ENCODE data around the gene SLC14A1.
A peak's percentile ranks its signal among the peaks of the same experiment; 100 is the strongest.
"Not testable (repeated sequence)": the region's sequence is repeated elsewhere in the genome, so short reads cannot be mapped to it uniquely, and the experiment has no call there.

The SLC14A1 gene

GRCh38 chr18:45749918-45750689, 26.1 kb downstream of the SLC14A1 start:
- peak overlapping the region; percentile 4; the same call in 1 of the 2 replicates for H3K4me3 ChIP-seq (ENCODE audit: low read depth, low read length)
- no peak for TF ChIP-seq CTCF (IDR thresholded peaks at IDR 0.05; ENCODE audit: insufficient read depth, low read depth, low read length, missing control alignments)
- DNase-seq (ENCODE audit: low read depth): no peak

- no peak for DNase-seq (ENCODE audit: low read depth)
- H3K4me3 ChIP-seq (ENCODE audit: low read depth, low read length): no peak overlapping the region
- TF ChIP-seq CTCF (IDR thresholded peaks at IDR 0.05; ENCODE audit: insufficient read depth, low read depth, low read length, missing control alignments): no peak
Measured at GRCh38 chr18:45751766-45752165, 27.8 kb downstream of the SLC14A1 start.

GRCh38 chr18:45752681-45753080, 28.7 kb downstream of the SLC14A1 start:
- no peak overlapping the region for H3K4me3 ChIP-seq (ENCODE audit: low read depth, low read length)
- TF ChIP-seq CTCF (IDR thresholded peaks at IDR 0.05; ENCODE audit: insufficient read depth, low read depth, low read length, missing control alignments): no peak
- DNase-seq (ENCODE audit: low read depth): no peak

- no peak for DNase-seq (ENCODE audit: low read depth)
- TF ChIP-seq CTCF (IDR thresholded peaks at IDR 0.05; ENCODE audit: insufficient read depth, low read depth, low read length, missing control alignments): no peak
- no peak overlapping the region for H3K4me3 ChIP-seq (ENCODE audit: low read depth, low read length)
Measured at GRCh38 chr18:45753286-45753685, 29.3 kb downstream of the SLC14A1 start.

- TF ChIP-seq CTCF (IDR thresholded peaks at IDR 0.05; ENCODE audit: insufficient read depth, low read depth, low read length, missing control alignments): no peak
- DNase-seq (ENCODE audit: low read depth): no peak
- no peak overlapping the region for H3K4me3 ChIP-seq (ENCODE audit: low read depth, low read length)
Measured at GRCh38 chr18:45755934-45756333, 32.0 kb downstream of the SLC14A1 start.

- no peak for DNase-seq (ENCODE audit: low read depth)
- H3K4me3 ChIP-seq (ENCODE audit: low read depth, low read length): no peak overlapping the region
- no peak for TF ChIP-seq CTCF (IDR thresholded peaks at IDR 0.05; ENCODE audit: insufficient read depth, low read depth, low read length, missing control alignments)
Measured at GRCh38 chr18:45757005-45757404, 33.0 kb downstream of the SLC14A1 start.

- DNase-seq (ENCODE audit: low read depth); H3K4me3 ChIP-seq (ENCODE audit: low read depth, low read length): not testable (repeated sequence)
Measured at GRCh38 chr18:45757644-45758043, 33.7 kb downstream of the SLC14A1 start.

All from GM12865 (cell line).